Activated naive CD4-positive, alpha-beta T cell treated with anti-CD3 and anti-CD28 coated beads, Interleukin-2, amount 10 ng/mL, durations not matched to agents 7 days and 5 days (primary cell): ENCODE data around the gene ANP32A.
"Not testable (repeated sequence)": the region's sequence is repeated elsewhere in the genome, so short reads cannot be mapped to it uniquely, and the experiment has no call there.

ENCODE experiments used
- CTCF ChIA-PET: fragments of 350-600 bp; sonication (Branson Sonifier 250); formaldehyde crosslinking; loops from one replicate; lab custom pipeline; 2021; ENCODE audit warnings: antibody characterized with exemption; lab: Charles Lee
- DNase-seq: peaks from one replicate; pipeline ENCODE4 v3.0.0-alpha.2; 2020
- H3K27ac Mint-ChIP-seq: one replicate; pipeline ENCODE4 v1.8.0; 2021; ENCODE audit warnings: mild to moderate bottlenecking, moderate library complexity, mixed read lengths
- H3K27me3 Mint-ChIP-seq: one replicate; pipeline ENCODE4 v1.8.0; 2021; ENCODE audit warnings: mild to moderate bottlenecking, mixed read lengths
- H3K36me3 Mint-ChIP-seq: one replicate; pipeline ENCODE4 v1.8.0; 2021; ENCODE audit warnings: mixed read lengths
- H3K4me1 Mint-ChIP-seq: one replicate; pipeline ENCODE4 v1.8.0; 2021; ENCODE audit warnings: mixed read lengths
- H3K4me3 Mint-ChIP-seq: one replicate; pipeline ENCODE4 v1.8.0; 2021; ENCODE audit warnings: mild to moderate bottlenecking, moderate library complexity, mixed read lengths
- H3K9me3 Mint-ChIP-seq: one replicate; pipeline ENCODE4 v1.8.0; 2021; ENCODE audit warnings: mixed read lengths

The ANP32A gene

GRCh38 chr15:68759982-68760579 is 60.6 kb downstream of the ANP32A start:
- H3K27ac Mint-ChIP-seq, CTCF ChIA-PET, H3K36me3 Mint-ChIP-seq, DNase-seq, H3K4me3 Mint-ChIP-seq, H3K9me3 Mint-ChIP-seq, H3K4me1 Mint-ChIP-seq: not testable (repeated sequence)
- peaks cover 35% of the 10 kb centered on the region for H3K27me3 Mint-ChIP-seq

- no peaks in the 10 kb centered on the region for H3K9me3 Mint-ChIP-seq
- no peak overlapping the region for H3K4me3 Mint-ChIP-seq
- H3K27me3 Mint-ChIP-seq: peaks cover 16% of the 10 kb centered on the region
- CTCF ChIA-PET: interaction anchor here (1.1 to 3.1 kb wide), 3 partner anchors 28 to 167 kb away, joined by 3 to 9 read pairs (median 4); no protein-coding TSS in a partner anchor
- H3K36me3 Mint-ChIP-seq: peaks cover 3% of the 10 kb centered on the region
- peaks cover 9% of the 10 kb centered on the region for H3K4me1 Mint-ChIP-seq
- H3K27ac Mint-ChIP-seq: no peak overlapping the region
- no peak for DNase-seq
These were observed 65.0 kb downstream of the ANP32A start for GRCh38 chr15:68755731-68756130.

GRCh38 chr15:68751622-68752021 is 69.1 kb downstream of the ANP32A start:
- no peak for DNase-seq
- CTCF ChIA-PET: no interaction called here
- peaks cover 3% of the 10 kb centered on the region for H3K36me3 Mint-ChIP-seq
- no peaks in the 10 kb centered on the region for H3K9me3 Mint-ChIP-seq
- H3K4me3 Mint-ChIP-seq: no peak overlapping the region
- no peak overlapping the region for H3K27ac Mint-ChIP-seq
- H3K27me3 Mint-ChIP-seq: peaks cover 8% of the 10 kb centered on the region
- H3K4me1 Mint-ChIP-seq: peaks cover 9% of the 10 kb centered on the region

GRCh38 chr15:68749793-68750192 is 70.9 kb downstream of the ANP32A start:
- Mint-ChIP-seq H3K4me1 (peaks cover 6% of the 10 kb centered on the region), H3K27me3 (peaks cover 13% of the 10 kb centered on the region), H3K36me3 (peaks cover 2% of the 10 kb centered on the region), H3K4me3 (no peak overlapping the region), H3K9me3 (no peaks in the 10 kb centered on the region), H3K27ac (no peak overlapping the region)
- CTCF ChIA-PET: no interaction called here
- DNase-seq: no peak

DNA sequence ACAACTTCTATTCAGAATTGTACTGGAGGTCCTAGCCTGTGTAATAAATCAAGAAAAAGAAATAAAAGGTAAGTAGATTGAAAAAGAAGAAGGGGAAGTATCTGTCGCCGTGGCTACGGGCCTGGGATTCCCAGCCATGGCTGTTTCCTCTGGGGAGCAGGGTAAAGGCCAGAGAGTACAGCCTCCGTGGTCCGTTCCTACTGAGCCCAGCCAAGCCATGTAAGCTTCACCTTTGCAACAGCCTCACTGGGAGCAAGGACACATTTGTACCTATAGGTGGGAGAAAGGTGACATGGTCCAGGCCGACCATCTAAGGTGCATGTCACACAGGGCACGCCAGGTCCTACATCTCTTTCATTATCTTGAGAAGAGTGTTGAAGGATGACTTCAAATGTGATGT is 71.3 kb downstream of the ANP32A start:
- Mint-ChIP-seq H3K27me3 (peaks cover 13% of the 10 kb centered on the region), H3K4me1 (peaks cover 3% of the 10 kb centered on the region), H3K9me3 (no peaks in the 10 kb centered on the region), H3K36me3 (peaks cover 2% of the 10 kb centered on the region), H3K27ac (no peak overlapping the region), H3K4me3 (no peak overlapping the region)
- CTCF ChIA-PET: no interaction called here
- no peak for DNase-seq

DNA sequence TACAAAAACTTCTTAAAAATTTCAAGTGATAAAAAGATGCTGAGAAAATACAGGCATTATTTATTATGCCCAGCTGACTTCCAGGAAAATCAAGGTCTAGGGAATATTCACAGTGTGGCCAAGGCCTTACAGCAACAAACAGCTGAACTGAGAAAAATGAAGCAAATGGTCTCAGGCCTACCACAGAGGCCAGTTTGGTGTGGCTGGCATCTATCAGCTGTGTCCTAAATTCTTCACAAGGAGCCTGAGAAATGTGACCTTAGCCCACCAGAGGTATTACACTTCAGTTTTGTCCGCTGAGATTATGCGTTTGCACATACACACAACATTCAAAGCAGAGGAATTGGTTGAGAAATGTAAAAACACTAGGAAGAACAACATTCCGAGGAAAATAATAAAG is 77.4 kb downstream of the ANP32A start:
- Mint-ChIP-seq H3K4me1 (no peaks in the 10 kb centered on the region), H3K9me3 (no peaks in the 10 kb centered on the region), H3K27ac (no peak overlapping the region), H3K27me3 (peaks cover 25% of the 10 kb centered on the region), H3K36me3 (no peaks in the 10 kb centered on the region), H3K4me3 (no peak overlapping the region)
- DNase-seq: no peak
- CTCF ChIA-PET: interaction anchor here (0.5 to 1.4 kb wide), 2 partner anchors 72 to 133 kb away, joined by 3 read pairs; no protein-coding TSS in a partner anchor

DNA sequence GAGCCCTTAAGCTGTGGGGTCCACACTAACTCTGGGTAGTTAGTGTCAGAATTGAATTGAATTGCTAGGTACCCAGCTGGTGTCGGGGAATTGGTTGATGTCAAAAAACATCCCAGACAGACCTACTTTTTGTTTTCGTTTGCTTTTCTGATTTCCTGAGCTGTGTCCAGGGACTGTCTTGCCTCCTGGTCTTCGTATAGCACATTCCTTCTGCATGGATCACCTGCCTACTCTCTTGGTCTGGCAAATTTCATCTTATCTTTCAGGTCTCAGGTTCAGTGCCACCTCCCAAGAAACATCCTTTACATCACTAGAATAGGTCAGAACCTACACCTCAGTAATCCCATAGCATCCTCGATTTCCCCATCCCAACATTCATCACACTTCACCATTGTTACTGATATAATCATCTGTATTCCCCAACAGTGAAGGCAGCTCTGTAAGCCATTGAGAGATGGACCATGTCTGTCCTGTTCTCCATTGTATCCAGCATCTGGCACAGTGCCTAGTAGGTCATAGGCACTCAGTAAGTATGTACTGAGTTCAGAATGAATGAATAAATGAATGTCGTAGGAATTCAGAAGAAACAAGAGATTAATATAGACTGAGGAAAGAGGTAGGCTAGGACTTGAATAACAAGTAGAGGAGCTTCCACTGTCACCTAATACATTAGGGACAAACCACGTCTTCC is 81.2 kb downstream of the ANP32A start:
- Mint-ChIP-seq H3K27me3 (peaks cover 16% of the 10 kb centered on the region), H3K36me3 (no peaks in the 10 kb centered on the region), H3K4me3 (no peak overlapping the region), H3K9me3 (no peaks in the 10 kb centered on the region), H3K27ac (no peak overlapping the region), H3K4me1 (no peaks in the 10 kb centered on the region)
- CTCF ChIA-PET: no interaction called here
- DNase-seq: no peak

DNA sequence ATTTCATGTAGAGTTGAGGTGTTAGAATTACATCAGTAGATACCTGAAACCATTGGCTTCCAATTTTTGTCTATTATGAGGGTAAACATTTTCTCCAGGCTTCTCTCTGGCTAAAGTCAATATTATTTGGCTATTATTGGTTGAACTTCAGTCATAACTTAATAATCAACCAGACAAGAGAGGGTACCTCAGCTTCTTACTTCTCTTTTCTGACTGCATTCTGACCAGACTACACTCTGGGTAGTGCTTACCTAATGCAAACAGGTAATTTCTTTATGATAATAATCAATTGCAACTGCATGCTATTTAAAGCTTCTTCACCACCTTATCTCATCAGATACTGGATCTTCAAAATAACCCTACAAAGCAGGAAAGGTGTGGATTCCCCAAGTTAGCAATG is 85.1 kb downstream of the ANP32A start:
- Mint-ChIP-seq H3K27ac (no peak overlapping the region), H3K27me3 (peaks cover 11% of the 10 kb centered on the region), H3K4me3 (no peak overlapping the region), H3K9me3 (no peaks in the 10 kb centered on the region), H3K36me3 (no peaks in the 10 kb centered on the region), H3K4me1 (no peaks in the 10 kb centered on the region)
- CTCF ChIA-PET: interaction anchor here (0.6 to 1.6 kb wide), 4 partner anchors 18 to 188 kb away, joined by 3 read pairs; no protein-coding TSS in a partner anchor
- no peak for DNase-seq

GRCh38 chr15:68734881-68735280 is 85.8 kb downstream of the ANP32A start:
- Mint-ChIP-seq H3K4me1 (no peaks in the 10 kb centered on the region), H3K4me3 (no peak overlapping the region), H3K27me3 (peaks cover 7% of the 10 kb centered on the region), H3K27ac (no peak overlapping the region), H3K36me3 (no peaks in the 10 kb centered on the region), H3K9me3 (no peaks in the 10 kb centered on the region)
- CTCF ChIA-PET: interaction anchor here (1.2 to 1.6 kb wide), 2 partner anchors 18 to 189 kb away, joined by 3 read pairs; no protein-coding TSS in a partner anchor
- DNase-seq: no peak

- peaks cover 7% of the 10 kb centered on the region for H3K27me3 Mint-ChIP-seq
- no peaks in the 10 kb centered on the region for H3K9me3 Mint-ChIP-seq
- CTCF ChIA-PET: interaction anchor here (1.2 kb wide), 1 partner anchor 189 kb away, joined by 3 read pairs; no protein-coding TSS in a partner anchor
- no peak overlapping the region for H3K27ac Mint-ChIP-seq
- H3K36me3 Mint-ChIP-seq: no peaks in the 10 kb centered on the region
- DNase-seq: no peak
- no peaks in the 10 kb centered on the region for H3K4me1 Mint-ChIP-seq
- no peak overlapping the region for H3K4me3 Mint-ChIP-seq
These were observed 86.3 kb downstream of the ANP32A start for GRCh38 chr15:68734352-68734751.

- H3K4me3 Mint-ChIP-seq: no peak overlapping the region
- no peaks in the 10 kb centered on the region for H3K4me1 Mint-ChIP-seq
- no peak overlapping the region for H3K27ac Mint-ChIP-seq
- no peak for DNase-seq
- no peaks in the 10 kb centered on the region for H3K36me3 Mint-ChIP-seq
- H3K27me3 Mint-ChIP-seq: peaks cover 7% of the 10 kb centered on the region
- CTCF ChIA-PET: no interaction called here
- no peaks in the 10 kb centered on the region for H3K9me3 Mint-ChIP-seq
These were observed 87.0 kb downstream of the ANP32A start for GRCh38 chr15:68733666-68734065.

- peaks cover 7% of the 10 kb centered on the region for H3K27me3 Mint-ChIP-seq
- H3K4me1 Mint-ChIP-seq: no peaks in the 10 kb centered on the region
- H3K27ac Mint-ChIP-seq: no peak overlapping the region
- H3K9me3 Mint-ChIP-seq: no peaks in the 10 kb centered on the region
- CTCF ChIA-PET: interaction anchor here (1.7 to 5.7 kb wide), 3 partner anchors 96 to 143 kb away, joined by 5 to 46 read pairs (median 7); no protein-coding TSS in a partner anchor
- H3K4me3 Mint-ChIP-seq: no peak overlapping the region
- no peak for DNase-seq
- H3K36me3 Mint-ChIP-seq: no peaks in the 10 kb centered on the region
These were observed 88.2 kb downstream of the ANP32A start for GRCh38 chr15:68732451-68732850.

GRCh38 chr15:68730976-68731897 is 89.5 kb downstream of the ANP32A start:
- CTCF ChIA-PET: interaction anchor here (0.7 to 5.7 kb wide), 5 partner anchors 98 to 181 kb away, joined by 3 to 46 read pairs (median 5); no protein-coding TSS in a partner anchor
- no peaks in the 10 kb centered on the region for H3K4me1 Mint-ChIP-seq
- H3K36me3 Mint-ChIP-seq: no peaks in the 10 kb centered on the region
- H3K27ac Mint-ChIP-seq: no peak overlapping the region
- DNase-seq: no peak
- H3K4me3 Mint-ChIP-seq: no peak overlapping the region
- peaks cover 7% of the 10 kb centered on the region for H3K27me3 Mint-ChIP-seq
- no peaks in the 10 kb centered on the region for H3K9me3 Mint-ChIP-seq

GRCh38 chr15:68730471-68730919 is 90.2 kb downstream of the ANP32A start:
- CTCF ChIA-PET: interaction anchor here (1.1 to 5.7 kb wide), 3 partner anchors 98 to 181 kb away, joined by 3 to 46 read pairs (median 7); no protein-coding TSS in a partner anchor
- DNase-seq: peak; percentile 47
- Mint-ChIP-seq H3K36me3 (no peaks in the 10 kb centered on the region), H3K27me3 (peaks cover 12% of the 10 kb centered on the region), H3K4me1 (no peaks in the 10 kb centered on the region), H3K27ac (no peak overlapping the region), H3K9me3 (no peaks in the 10 kb centered on the region), H3K4me3 (no peak overlapping the region)
